ENCODE data around the gene OR4E1.

OR4E1 gene

DNA sequence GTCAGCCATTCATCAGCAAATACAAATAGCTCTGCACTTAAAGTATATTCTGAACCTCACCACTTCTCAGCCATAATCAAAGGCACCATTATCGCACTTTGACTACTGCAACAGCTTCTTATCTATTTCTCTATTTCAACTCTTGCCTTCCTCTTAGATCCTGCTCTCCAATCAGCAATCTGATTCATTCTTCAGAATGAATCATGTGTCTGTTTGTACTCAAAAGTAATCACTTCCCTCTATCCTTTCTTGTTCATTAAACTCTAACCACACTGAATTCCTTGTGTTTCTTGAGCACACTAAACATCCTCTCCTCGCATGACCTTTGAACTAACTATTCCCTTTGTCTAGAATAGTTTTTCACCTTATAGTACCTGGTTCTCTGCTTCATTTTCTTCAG lies 12.8 kb upstream of the OR4E1 start:
- Histone ChIP-seq H3K27ac (ENCODE audit: low read length) (no peak overlapping the region), H3K4me2 (ENCODE audit: low read depth, low read length) (no peak overlapping the region), H2AFZ (ENCODE audit: low read length) (no peak overlapping the region), H3K9ac (ENCODE audit: low read length) (no peak overlapping the region), H3F3A (ENCODE audit: insufficient read depth, low read length) (no peaks in the 10 kb centered on the region), H3K4me3 (ENCODE audit: low read length) (no peak overlapping the region), H3K4me1 (ENCODE audit: low read length) (no peaks in the 10 kb centered on the region), H3K27me3 (replicated peaks; ENCODE audit: insufficient read depth, low read length) (no peaks in the 10 kb centered on the region), H3K9me3 (replicated peaks; ENCODE audit: insufficient read depth, low read length) (no peaks in the 10 kb centered on the region), H3K36me3 (replicated peaks; ENCODE audit: insufficient read depth, low read length) (no peaks in the 10 kb centered on the region), H4K20me1 (ENCODE audit: insufficient read depth, low read length) (no peaks in the 10 kb centered on the region), H3K9me2 (replicated peaks; ENCODE audit: insufficient read depth, low read length) (no peaks in the 10 kb centered on the region), H3K79me2 (ENCODE audit: low read length) (no peaks in the 10 kb centered on the region)
- no peak for DNase-seq
- TF ChIP-seq, protein P1, sequence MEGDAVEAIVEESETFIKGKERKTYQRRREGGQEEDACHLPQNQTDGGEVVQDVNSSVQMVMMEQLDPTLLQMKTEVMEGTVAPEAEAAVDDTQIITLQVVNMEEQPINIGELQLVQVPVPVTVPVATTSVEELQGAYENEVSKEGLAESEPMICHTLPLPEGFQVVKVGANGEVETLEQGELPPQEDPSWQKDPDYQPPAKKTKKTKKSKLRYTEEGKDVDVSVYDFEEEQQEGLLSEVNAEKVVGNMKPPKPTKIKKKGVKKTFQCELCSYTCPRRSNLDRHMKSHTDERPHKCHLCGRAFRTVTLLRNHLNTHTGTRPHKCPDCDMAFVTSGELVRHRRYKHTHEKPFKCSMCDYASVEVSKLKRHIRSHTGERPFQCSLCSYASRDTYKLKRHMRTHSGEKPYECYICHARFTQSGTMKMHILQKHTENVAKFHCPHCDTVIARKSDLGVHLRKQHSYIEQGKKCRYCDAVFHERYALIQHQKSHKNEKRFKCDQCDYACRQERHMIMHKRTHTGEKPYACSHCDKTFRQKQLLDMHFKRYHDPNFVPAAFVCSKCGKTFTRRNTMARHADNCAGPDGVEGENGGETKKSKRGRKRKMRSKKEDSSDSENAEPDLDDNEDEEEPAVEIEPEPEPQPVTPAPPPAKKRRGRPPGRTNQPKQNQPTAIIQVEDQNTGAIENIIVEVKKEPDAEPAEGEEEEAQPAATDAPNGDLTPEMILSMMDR (IDR thresholded peaks at IDR 0.05; ENCODE audit: low read length) = no peak
- TF ChIP-seq EZH2 (optimal IDR thresholded peaks at IDR 0.05; ENCODE audit: low read depth, low read length) = no peak
- TF ChIP-seq EZH2phosphoT487 (IDR thresholded peaks at IDR 0.05; ENCODE audit: low read length) = no peak

DNA sequence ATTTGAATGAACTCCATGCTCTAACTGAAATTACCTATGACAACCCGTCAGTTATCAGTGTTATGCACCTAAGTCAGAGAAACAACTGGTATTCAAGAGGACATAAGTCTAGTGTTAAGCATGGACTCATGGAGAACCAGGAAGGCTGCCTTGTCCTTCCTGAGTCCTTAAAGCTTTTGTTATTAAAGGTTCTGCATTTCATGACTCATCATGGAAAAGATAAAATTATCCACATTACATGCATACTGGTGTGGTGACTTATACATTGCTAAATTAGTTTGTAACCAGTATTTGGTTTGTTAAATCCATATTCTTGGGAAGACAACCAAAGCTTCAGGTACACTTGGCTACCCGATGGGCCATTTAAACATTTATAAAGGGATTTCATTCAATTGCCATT lies 6.5 kb upstream of the OR4E1 start:
- Histone ChIP-seq H3K4me1 (ENCODE audit: low read length) (no peaks in the 10 kb centered on the region), H3K27ac (ENCODE audit: low read length) (no peak overlapping the region), H3F3A (ENCODE audit: insufficient read depth, low read length) (no peaks in the 10 kb centered on the region), H3K36me3 (replicated peaks; ENCODE audit: insufficient read depth, low read length) (no peaks in the 10 kb centered on the region), H2AFZ (ENCODE audit: low read length) (no peak overlapping the region), H3K9me2 (replicated peaks; ENCODE audit: insufficient read depth, low read length) (no peaks in the 10 kb centered on the region), H3K27me3 (replicated peaks; ENCODE audit: insufficient read depth, low read length) (no peaks in the 10 kb centered on the region), H4K20me1 (ENCODE audit: insufficient read depth, low read length) (no peaks in the 10 kb centered on the region), H3K4me2 (ENCODE audit: low read depth, low read length) (no peak overlapping the region), H3K79me2 (ENCODE audit: low read length) (no peaks in the 10 kb centered on the region), H3K9me3 (replicated peaks; ENCODE audit: insufficient read depth, low read length) (no peaks in the 10 kb centered on the region), H3K9ac (ENCODE audit: low read length) (no peak overlapping the region), H3K4me3 (ENCODE audit: low read length) (no peak overlapping the region)
- TF ChIP-seq EZH2phosphoT487 (IDR thresholded peaks at IDR 0.05; ENCODE audit: low read length) (no peak), EZH2 (optimal IDR thresholded peaks at IDR 0.05; ENCODE audit: low read depth, low read length) (no peak)
- TF ChIP-seq, protein P1 (IDR thresholded peaks at IDR 0.05; ENCODE audit: low read length) = no peak
- DNase-seq = no peak

DNA sequence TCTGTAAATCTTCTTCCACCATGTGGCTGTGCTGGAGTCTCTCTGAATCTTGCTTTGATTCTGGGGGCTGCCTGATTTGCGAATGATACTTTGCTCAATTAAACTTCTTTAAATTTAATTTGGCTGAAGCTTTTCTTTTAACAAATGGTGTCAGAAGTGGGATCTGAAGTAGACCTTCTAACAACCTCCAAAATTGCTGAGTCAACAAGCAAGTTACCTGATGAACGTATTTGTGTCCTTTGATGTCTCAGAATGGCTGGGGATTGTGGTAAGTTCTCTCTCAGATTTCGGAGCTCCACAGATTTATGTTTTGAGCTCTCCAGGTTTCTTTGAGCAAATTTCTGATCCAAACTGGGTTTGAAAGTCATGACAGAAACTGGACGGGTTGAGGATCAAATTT lies 1.9 kb upstream of the OR4E1 start:
- no peak for TF ChIP-seq EZH2 (optimal IDR thresholded peaks at IDR 0.05; ENCODE audit: low read depth, low read length)
- TF ChIP-seq, protein P1 (IDR thresholded peaks at IDR 0.05; ENCODE audit: low read length) = no peak
- Histone ChIP-seq H3K36me3 (replicated peaks; ENCODE audit: insufficient read depth, low read length) (no peaks in the 10 kb centered on the region), H3K9me3 (replicated peaks; ENCODE audit: insufficient read depth, low read length) (no peaks in the 10 kb centered on the region), H3K79me2 (ENCODE audit: low read length) (no peaks in the 10 kb centered on the region), H3K4me1 (ENCODE audit: low read length) (no peaks in the 10 kb centered on the region), H3K27ac (ENCODE audit: low read length) (no peak overlapping the region), H3F3A (ENCODE audit: insufficient read depth, low read length) (no peaks in the 10 kb centered on the region), H3K4me2 (ENCODE audit: low read depth, low read length) (no peak overlapping the region), H3K9ac (ENCODE audit: low read length) (no peak overlapping the region), H3K27me3 (replicated peaks; ENCODE audit: insufficient read depth, low read length) (no peaks in the 10 kb centered on the region), H2AFZ (ENCODE audit: low read length) (no peak overlapping the region), H3K4me3 (ENCODE audit: low read length) (no peak overlapping the region), H4K20me1 (ENCODE audit: insufficient read depth, low read length) (no peaks in the 10 kb centered on the region), H3K9me2 (replicated peaks; ENCODE audit: insufficient read depth, low read length) (no peaks in the 10 kb centered on the region)
- no peak for DNase-seq
